ENCODE results near the gene ADAP1.

DNA sequence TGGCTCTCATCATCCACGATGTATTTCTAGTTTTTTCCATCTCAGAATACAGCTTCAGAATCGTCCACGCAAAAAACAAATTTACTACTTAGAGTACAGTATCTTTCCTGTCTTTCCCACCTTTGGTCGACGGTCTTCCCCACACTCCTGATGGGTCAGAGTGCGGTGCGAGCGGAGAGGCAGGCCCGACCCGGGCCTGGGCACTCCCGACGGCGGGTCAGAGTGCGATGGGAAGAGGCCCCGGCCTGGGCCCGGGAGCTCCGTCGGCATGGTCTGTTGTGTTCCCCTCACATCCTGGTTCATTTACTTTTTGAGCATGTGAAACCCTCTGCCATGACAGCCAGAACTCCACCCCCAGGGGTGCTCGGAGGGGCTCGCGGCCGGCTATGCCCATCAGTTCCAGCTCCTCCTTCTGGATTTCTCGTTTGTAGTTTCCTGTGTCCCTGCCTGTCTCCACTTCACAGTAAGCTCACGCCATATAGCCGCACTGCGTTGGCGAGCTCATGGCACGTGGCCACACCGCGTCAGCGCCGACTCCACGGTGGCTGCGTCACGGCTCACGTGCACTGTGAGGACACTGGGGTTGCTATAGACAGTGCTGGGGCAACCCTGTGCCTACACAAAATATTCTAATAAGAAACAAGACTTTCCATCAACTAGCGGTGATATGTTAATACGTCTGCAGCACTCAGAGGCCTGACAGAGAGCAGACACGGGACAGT is 13.0 kb upstream of the ADAP1 start:
- TF ChIP-seq POLR2AphosphoS5 (IDR thresholded peaks at IDR 0.05; ENCODE audit: low read depth, low read length) (no peak; the same call in 1 of the 2 replicates), YY1 (IDR thresholded peaks at IDR 0.05; ENCODE audit: extremely low read depth, insufficient replicate concordance, low read depth, low read length) (no peak), TCF7L2 (IDR thresholded peaks at IDR 0.05; ENCODE audit: borderline replicate concordance, extremely low read depth, insufficient read depth, insufficient read length) (no peak), CTCF (IDR thresholded peaks at IDR 0.05 in 2 of 3, conservative IDR thresholded peaks at IDR 0.05 in 1 of 3; ENCODE audit: borderline replicate concordance in 1 of 3, insufficient read depth in 1 of 3, low read depth in 2 of 3, low read length in 2 of 3) (no peak), POLR2A (IDR thresholded peaks at IDR 0.05; ENCODE audit: borderline replicate concordance, extremely low read depth, insufficient read depth, insufficient read length) (no peak), JUND (IDR thresholded peaks at IDR 0.05) (no peak), EZH2 (IDR thresholded peaks at IDR 0.05) (no peak), SP1 (IDR thresholded peaks at IDR 0.05; ENCODE audit: low read depth) (no peak)
